HG03442 (cell line): ENCODE data around the gene MGAT3.
"Not testable (repeated sequence)": the region's sequence is repeated elsewhere in the genome, so short reads cannot be mapped to it uniquely, and the experiment has no call there.

Experiments used
- ATAC-seq: cut with Tn5 transposase; IDR thresholded peaks from one replicate; pipeline ENCODE4 v1.9.1; 2021; ENCODE audit warnings: mild to moderate bottlenecking, moderate library complexity; ENCODE audit not compliant: unreplicated experiment

The MGAT3 gene

GRCh38 chr22:39510529-39511149, 53.8 kb downstream of the MGAT3 start:
- no peak for ATAC-seq

DNA sequence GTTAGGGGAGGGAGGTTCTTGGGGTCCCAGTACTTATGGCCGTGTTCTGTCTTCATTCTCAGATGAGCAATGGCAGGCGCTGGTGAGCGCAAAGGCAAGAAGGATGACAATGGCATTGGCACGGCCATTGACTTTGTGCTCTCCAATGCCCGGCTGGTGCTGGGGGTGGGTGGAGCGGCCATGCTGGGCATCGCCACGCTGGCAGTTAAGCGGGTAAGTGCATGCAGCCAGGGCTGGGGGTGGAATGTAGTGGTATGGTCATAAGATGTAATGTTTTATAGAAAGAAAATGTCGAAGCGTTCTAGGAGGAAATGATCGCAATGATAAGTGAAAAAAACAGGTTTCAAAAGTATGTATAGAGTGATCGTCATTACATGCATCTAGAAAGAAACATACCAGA, 54.4 kb downstream of the MGAT3 start:
- ATAC-seq = no peak

- no peak for ATAC-seq
Measured at GRCh38 chr22:39512026-39512425, 55.2 kb downstream of the MGAT3 start.

GRCh38 chr22:39513791-39514190, 57.0 kb downstream of the MGAT3 start:
- no peak for ATAC-seq

DNA sequence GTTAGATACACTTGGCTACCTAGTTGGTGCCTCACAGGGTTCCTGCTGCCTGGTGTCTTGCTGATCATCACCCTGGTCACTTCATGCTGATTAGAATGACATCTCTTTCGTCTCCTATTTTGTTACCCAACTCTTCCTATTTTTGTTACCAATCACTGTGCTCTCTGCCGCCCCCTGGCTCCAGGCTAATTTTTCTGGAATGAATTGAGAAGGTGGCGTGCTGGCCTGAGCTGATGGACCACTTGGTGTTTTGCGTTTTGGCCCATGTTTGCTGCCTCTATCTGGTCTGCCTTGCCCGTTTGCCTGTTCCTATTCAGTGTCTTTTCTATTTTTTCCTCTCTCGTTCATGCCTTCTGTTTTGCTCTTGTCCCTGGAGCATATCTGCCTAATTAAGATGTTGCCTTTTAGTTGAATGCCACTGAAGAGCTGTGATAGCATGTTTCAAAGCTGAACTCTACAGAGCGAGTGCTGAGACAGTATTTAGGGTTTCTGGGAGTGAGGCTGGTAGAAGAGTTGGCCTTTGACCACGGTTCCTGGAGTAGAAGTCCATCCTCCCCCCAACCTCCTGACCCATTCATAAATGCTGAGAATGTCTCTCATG, 57.7 kb downstream of the MGAT3 start:
- ATAC-seq = no peak

DNA sequence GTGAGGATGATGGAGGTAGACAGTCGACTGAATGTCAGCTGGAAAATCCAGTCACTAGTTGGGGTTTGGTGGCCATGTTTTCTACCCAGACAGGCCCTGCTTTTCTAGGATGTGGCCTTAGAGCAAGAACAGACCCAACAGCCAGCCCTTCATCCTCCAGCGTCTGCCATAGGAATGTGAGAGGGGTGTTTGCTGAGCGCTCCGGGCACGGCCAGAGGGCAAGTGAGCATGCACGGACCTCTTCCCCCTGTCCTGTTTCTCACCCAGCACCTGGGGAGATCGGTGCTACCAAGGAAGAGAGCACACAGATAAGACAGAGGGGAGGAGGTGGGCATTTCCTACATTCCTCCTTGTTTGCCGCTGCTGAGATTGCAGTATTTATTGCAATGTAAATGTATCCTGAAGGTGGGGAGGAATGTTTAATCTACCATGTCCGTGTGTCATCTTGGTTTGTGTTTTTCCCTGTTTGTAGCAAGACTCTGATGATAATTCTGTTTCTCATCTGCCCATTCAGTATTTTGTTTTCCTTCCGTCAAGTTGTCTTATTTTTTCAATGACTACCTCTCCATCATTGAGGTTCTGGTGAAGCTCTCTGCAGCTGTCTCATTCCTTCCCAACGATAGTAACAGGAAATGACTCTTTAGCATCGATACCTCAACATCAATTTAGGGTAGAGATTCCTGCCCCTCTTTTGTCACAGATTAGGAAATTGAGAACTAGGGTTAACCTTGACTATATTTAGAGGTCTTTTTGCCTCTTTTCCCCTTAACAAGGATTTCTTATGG, 58.6 kb downstream of the MGAT3 start:
- ATAC-seq = no peak

DNA sequence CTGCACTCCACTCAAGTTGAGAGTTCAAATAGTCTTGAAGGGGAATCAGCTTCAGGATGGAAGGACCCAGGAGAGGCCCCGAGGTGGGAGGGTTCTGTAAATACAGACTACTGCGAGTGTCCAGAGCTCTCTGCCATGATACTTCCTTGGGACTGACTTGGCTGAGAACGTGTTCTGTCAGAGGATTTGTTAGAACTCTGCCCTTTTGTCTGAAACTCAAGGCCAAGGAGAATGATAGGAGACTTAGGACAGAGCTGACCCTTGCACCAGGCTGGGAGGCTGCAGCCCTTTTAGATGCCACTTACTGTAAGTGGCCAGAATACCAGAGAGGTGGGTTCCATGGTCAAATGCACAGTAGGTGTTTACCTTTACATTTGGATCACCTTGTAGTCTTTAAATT, 60.7 kb downstream of the MGAT3 start:
- no peak for ATAC-seq

DNA sequence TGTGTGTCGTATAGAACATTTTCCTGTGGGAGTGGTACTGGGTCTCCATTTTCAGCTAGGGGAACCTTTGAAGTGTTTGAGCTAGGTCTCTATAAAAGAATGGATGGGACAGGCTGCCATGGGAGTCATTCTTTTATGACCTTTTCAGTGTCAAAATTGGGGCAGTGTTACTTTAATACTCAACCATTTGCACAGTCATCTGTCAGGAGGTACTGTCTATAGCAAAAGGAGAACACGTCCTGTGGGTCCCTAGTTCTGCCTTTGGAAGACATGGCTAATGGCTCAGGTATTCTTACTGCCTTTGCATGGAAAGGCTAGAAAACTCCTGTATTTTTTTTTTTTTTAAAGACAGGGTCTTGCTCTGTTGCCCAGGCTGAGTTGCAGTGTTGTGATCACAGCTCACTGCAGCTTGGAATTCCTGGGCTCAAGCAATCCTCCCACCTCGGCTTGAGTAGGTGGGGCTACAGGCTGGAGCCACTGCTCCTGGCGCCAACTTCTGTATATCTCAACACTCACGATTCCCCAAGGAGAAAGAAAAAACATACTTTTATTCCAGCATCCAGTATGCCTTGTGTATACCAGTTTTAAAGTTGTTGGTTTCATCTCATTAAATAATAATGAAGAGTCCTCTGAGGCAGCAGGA, 61.5 kb downstream of the MGAT3 start:
- no peak for ATAC-seq

GRCh38 chr22:39518996-39519680, 62.3 kb downstream of the MGAT3 start:
- no peak for ATAC-seq

- ATAC-seq = peak; percentile 68
Measured at GRCh38 chr22:39519681-39520225, 62.9 kb downstream of the MGAT3 start.

GRCh38 chr22:39520226-39521105, 63.7 kb downstream of the MGAT3 start, which contains the start of gene ATF4:
ATF4 (plus strand) TSS chr22:39520562; CDS start chr22:39521446, 884 bp downstream.
- peak; percentile 41 for ATAC-seq

GRCh38 chr22:39521106-39521885, 64.5 kb downstream of the MGAT3 start:
- not testable (repeated sequence) for ATAC-seq

DNA sequence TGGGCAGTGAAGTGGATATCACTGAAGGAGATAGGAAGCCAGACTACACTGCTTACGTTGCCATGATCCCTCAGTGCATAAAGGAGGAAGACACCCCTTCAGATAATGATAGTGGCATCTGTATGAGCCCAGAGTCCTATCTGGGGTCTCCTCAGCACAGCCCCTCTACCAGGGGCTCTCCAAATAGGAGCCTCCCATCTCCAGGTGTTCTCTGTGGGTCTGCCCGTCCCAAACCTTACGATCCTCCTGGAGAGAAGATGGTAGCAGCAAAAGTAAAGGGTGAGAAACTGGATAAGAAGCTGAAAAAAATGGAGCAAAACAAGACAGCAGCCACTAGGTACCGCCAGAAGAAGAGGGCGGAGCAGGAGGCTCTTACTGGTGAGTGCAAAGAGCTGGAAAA, 65.3 kb downstream of the MGAT3 start:
- not testable (repeated sequence) for ATAC-seq

GRCh38 chr22:39522567-39523300, 65.9 kb downstream of the MGAT3 start:
- no peak for ATAC-seq

GRCh38 chr22:39524089-39524752, 67.4 kb downstream of the MGAT3 start:
- no peak for ATAC-seq

GRCh38 chr22:39524753-39525657, 68.2 kb downstream of the MGAT3 start:
- ATAC-seq = no peak

DNA sequence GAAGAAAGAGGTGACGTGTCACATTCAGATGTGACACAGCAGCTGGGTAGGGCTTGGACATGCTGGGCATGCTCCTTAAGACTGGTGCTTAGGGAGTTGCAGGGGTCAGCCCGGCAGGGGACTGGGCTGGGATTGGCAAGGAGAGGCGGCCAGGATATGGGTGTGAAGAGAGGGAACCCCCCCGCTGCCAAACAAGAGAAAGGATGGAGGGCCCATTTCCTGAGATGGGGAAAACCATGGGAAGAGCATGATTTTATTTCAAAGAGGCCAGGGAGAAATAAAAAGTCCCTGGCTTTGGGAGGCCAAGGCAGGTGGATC, 68.8 kb downstream of the MGAT3 start:
- no peak for ATAC-seq
